ENCODE measurements around the gene ABCG8. TPM values are rescaled to one million over a fixed set of nuclear protein-coding genes. Genes with fewer than 3 reads are reported as not detected.

Gene ABCG8
- total and polyA plus RNA-seq, 2 experiments from 2014 or later, result 4.7 to 6.5 TPM

DNA sequence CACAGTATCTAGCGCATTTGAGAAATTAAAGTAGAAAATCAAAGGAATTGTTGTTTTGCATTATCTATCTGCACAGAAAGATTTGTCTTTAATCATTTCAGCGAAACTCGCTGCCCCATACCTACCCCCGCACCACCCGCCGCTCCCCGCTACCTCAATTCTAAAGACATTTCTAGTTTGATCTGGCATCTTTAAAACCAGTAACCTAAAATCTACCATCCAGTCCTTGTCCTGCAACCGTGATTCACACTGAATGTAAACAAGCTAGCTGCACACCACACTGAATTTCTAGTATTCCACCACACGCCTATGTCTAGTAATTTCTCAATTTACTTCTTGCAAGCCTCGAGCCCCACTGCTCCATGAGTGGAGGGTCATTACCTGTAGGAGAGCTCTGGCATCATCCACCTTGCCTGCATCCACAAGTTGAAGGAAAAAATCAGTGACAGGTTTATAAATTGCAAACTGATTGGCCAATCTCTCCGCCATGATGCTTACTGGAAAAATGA lies 60.1 kb downstream of the ABCG8 start:
- H3K4me2 ChIP-seq, result no peak overlapping the region
- no peaks in the 10 kb centered on the region for H3K9me2 ChIP-seq (replicated peaks; ENCODE audit: insufficient read depth)
- no peak overlapping the region for H3K4me3 ChIP-seq
- no peak for DNase-seq (ENCODE audit: low spot score)
- H3K27ac ChIP-seq, result no peak overlapping the region
- no peaks in the 10 kb centered on the region for H3K27me3 ChIP-seq
- H3K36me3 ChIP-seq (replicated peaks; ENCODE audit: insufficient read depth, low read depth), result no peaks in the 10 kb centered on the region
- no peaks in the 10 kb centered on the region for H3K4me1 ChIP-seq (ENCODE audit: insufficient read depth)
- WGBS (ENCODE audit: low lambda C conversion rate, missing lambda C conversion rate), result 88% methylated on average over 11 of the region's 11 CpGs
- no peak overlapping the region for H2AFZ ChIP-seq
- no peaks in the 10 kb centered on the region for H4K20me1 ChIP-seq (ENCODE audit: insufficient read depth, poor library complexity, severe bottlenecking)
- no peaks in the 10 kb centered on the region for H3K9me3 ChIP-seq (ENCODE audit: low read depth)
- no peaks in the 10 kb centered on the region for H3K79me2 ChIP-seq
- TF ChIP-seq, protein P1, sequence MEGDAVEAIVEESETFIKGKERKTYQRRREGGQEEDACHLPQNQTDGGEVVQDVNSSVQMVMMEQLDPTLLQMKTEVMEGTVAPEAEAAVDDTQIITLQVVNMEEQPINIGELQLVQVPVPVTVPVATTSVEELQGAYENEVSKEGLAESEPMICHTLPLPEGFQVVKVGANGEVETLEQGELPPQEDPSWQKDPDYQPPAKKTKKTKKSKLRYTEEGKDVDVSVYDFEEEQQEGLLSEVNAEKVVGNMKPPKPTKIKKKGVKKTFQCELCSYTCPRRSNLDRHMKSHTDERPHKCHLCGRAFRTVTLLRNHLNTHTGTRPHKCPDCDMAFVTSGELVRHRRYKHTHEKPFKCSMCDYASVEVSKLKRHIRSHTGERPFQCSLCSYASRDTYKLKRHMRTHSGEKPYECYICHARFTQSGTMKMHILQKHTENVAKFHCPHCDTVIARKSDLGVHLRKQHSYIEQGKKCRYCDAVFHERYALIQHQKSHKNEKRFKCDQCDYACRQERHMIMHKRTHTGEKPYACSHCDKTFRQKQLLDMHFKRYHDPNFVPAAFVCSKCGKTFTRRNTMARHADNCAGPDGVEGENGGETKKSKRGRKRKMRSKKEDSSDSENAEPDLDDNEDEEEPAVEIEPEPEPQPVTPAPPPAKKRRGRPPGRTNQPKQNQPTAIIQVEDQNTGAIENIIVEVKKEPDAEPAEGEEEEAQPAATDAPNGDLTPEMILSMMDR (IDR thresholded peaks at IDR 0.05; ENCODE audit: poor library complexity), result no peak
- TF ChIP-seq EZH2 (IDR thresholded peaks at IDR 0.05; ENCODE audit: borderline replicate concordance) (no peak), EZH2phosphoT487 (IDR thresholded peaks at IDR 0.05; ENCODE audit: low read depth, severe bottlenecking, unreplicated experiment) (no peak)

DNA sequence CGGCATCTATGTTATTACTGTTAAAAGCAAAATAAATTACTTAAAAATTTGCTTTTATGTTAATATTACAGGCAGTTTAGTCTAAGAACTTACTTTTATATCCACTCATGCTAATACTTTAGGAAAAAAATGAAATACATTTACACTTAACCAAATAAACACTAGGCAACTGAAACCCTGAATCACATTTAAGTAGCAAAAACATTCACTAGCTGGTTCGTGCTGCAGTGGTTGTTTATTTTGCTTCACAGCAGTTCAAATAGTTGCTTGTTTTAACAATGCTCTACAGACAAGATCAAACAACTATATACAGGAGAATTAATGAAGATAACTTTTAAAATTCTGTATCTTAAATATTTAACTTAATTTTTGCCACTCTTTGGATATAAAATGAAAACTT lies 60.8 kb downstream of the ABCG8 start:
- H3K9me2 ChIP-seq (replicated peaks; ENCODE audit: insufficient read depth), result no peaks in the 10 kb centered on the region
- no peak overlapping the region for H3K27ac ChIP-seq
- H3K4me3 ChIP-seq, result no peak overlapping the region
- no peaks in the 10 kb centered on the region for H3K27me3 ChIP-seq
- TF ChIP-seq EZH2 (IDR thresholded peaks at IDR 0.05; ENCODE audit: borderline replicate concordance) (no peak), EZH2phosphoT487 (IDR thresholded peaks at IDR 0.05; ENCODE audit: low read depth, severe bottlenecking, unreplicated experiment) (no peak)
- TF ChIP-seq, protein P1 (IDR thresholded peaks at IDR 0.05; ENCODE audit: poor library complexity), result no peak
- WGBS (ENCODE audit: low lambda C conversion rate, missing lambda C conversion rate), result 82% methylated on average over 2 of the region's 2 CpGs
- no peaks in the 10 kb centered on the region for H3K9me3 ChIP-seq (ENCODE audit: low read depth)
- no peaks in the 10 kb centered on the region for H4K20me1 ChIP-seq (ENCODE audit: insufficient read depth, poor library complexity, severe bottlenecking)
- H3K79me2 ChIP-seq, result no peaks in the 10 kb centered on the region
- no peak overlapping the region for H2AFZ ChIP-seq
- H3K36me3 ChIP-seq (replicated peaks; ENCODE audit: insufficient read depth, low read depth), result no peaks in the 10 kb centered on the region
- DNase-seq (ENCODE audit: low spot score), result no peak
- H3K4me2 ChIP-seq, result no peak overlapping the region
- no peaks in the 10 kb centered on the region for H3K4me1 ChIP-seq (ENCODE audit: insufficient read depth)

DNA sequence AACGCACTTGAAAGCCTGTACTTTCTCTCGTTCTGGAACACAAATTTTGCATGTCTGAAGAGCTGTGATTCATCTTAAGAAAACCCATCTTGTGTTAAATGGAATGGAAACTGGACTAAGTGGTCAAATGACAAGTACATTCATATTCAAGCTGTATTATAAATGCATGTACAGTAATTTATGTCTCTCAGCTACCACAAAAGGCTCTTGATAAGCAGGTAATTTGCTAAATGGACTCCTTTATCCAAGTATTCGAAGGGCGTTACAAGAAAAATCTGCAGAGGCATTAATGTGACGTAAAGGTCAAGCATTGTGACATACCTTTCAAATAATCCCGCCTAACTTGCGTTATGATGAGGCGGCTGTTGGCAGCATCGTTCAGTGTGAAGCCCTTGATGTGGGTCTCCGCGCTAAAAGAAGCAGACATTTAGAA lies 66.6 kb downstream of the ABCG8 start:
- TF ChIP-seq EZH2 (IDR thresholded peaks at IDR 0.05; ENCODE audit: borderline replicate concordance) (no peak), EZH2phosphoT487 (IDR thresholded peaks at IDR 0.05; ENCODE audit: low read depth, severe bottlenecking, unreplicated experiment) (no peak)
- TF ChIP-seq, protein P1 (IDR thresholded peaks at IDR 0.05; ENCODE audit: poor library complexity), result no peak
- Histone ChIP-seq H3K4me1 (ENCODE audit: insufficient read depth) (no peaks in the 10 kb centered on the region), H3K9me3 (ENCODE audit: low read depth) (no peaks in the 10 kb centered on the region), H3K4me2 (no peak overlapping the region), H3K27ac (no peak overlapping the region), H3K9me2 (replicated peaks; ENCODE audit: insufficient read depth) (no peaks in the 10 kb centered on the region), H3K4me3 (no peak overlapping the region), H2AFZ (no peak overlapping the region), H3K27me3 (no peaks in the 10 kb centered on the region), H3K36me3 (replicated peaks; ENCODE audit: insufficient read depth, low read depth) (no peaks in the 10 kb centered on the region), H3K79me2 (no peaks in the 10 kb centered on the region), H4K20me1 (ENCODE audit: insufficient read depth, poor library complexity, severe bottlenecking) (no peaks in the 10 kb centered on the region)
- WGBS (ENCODE audit: low lambda C conversion rate, missing lambda C conversion rate), result 95% methylated on average over 11 of the region's 11 CpGs
- no peak for DNase-seq (ENCODE audit: low spot score)

All from hepatocyte (in vitro differentiated cells).